B cell (primary cell): ENCODE results near the gene CPLX1.

Experiments used
- CTCF ChIP-seq: fragments of 200-600 bp; IDR thresholded peaks from one replicate; pipeline ENCODE4 v1.8.0; 2022; ENCODE audit warnings: antibody characterized with exemption, mild to moderate bottlenecking
- EZH2 ChIP-seq: IDR thresholded peaks from 2 replicates; pipeline ENCODE4 v1.6.1; 2012; ENCODE audit warnings: borderline replicate concordance, low read depth, mild to moderate bottlenecking, moderate library complexity, low read length; ENCODE audit not compliant: insufficient read depth, poor library complexity, severe bottlenecking

GRCh38 chr4:844752-845232 is 18.9 kb upstream of the CPLX1 start:
- TF ChIP-seq CTCF (no peak), EZH2 (no peak)
